ENCODE data around the gene CLIC6.
A peak's percentile ranks its signal among the peaks of the same experiment; 100 is the strongest.
"Not testable (repeated sequence)": the region's sequence is repeated elsewhere in the genome, so short reads cannot be mapped to it uniquely, and the experiment has no call there.

CLIC6 gene

DNA sequence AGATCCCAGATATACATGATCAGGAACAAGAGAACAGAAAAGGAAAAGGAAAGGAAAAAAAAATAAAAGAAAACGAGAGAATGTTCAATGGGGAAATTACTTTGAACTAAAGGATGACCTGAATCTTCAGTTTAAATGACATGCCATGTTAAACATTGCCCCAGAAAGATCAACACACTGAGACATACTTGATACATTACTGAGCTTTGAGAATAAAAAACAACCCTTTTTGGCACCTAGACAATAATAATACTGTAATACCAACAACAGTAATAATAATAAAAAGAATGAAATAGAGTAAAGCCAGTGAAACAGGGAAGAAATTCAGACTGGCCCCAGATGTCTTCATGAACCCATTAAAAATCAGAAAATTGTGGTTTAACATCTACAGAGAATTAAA lies 44.8 kb downstream of the CLIC6 start:
- in situ Hi-C loops (cut with MboI; ENCODE audit: low sequenced_read_pairs, unreplicated experiment): no loop called here
- no peak for DNase-seq (ENCODE audit: low spot score)
- TF ChIP-seq, protein P1, sequence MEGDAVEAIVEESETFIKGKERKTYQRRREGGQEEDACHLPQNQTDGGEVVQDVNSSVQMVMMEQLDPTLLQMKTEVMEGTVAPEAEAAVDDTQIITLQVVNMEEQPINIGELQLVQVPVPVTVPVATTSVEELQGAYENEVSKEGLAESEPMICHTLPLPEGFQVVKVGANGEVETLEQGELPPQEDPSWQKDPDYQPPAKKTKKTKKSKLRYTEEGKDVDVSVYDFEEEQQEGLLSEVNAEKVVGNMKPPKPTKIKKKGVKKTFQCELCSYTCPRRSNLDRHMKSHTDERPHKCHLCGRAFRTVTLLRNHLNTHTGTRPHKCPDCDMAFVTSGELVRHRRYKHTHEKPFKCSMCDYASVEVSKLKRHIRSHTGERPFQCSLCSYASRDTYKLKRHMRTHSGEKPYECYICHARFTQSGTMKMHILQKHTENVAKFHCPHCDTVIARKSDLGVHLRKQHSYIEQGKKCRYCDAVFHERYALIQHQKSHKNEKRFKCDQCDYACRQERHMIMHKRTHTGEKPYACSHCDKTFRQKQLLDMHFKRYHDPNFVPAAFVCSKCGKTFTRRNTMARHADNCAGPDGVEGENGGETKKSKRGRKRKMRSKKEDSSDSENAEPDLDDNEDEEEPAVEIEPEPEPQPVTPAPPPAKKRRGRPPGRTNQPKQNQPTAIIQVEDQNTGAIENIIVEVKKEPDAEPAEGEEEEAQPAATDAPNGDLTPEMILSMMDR (IDR thresholded peaks at IDR 0.05; ENCODE audit: borderline replicate concordance, control extremely low read depth, extremely low read depth, insufficient read depth, missing control alignments): no peak

- DNase-seq (ENCODE audit: low spot score): peak; percentile 38
- TF ChIP-seq, protein P1 (IDR thresholded peaks at IDR 0.05; ENCODE audit: borderline replicate concordance, control extremely low read depth, extremely low read depth, insufficient read depth, missing control alignments): no peak
- in situ Hi-C loops (cut with MboI; ENCODE audit: low sequenced_read_pairs, unreplicated experiment): no loop called here
Observed at GRCh38 chr21:34715518-34715917, 46.7 kb downstream of the CLIC6 start.

- in situ Hi-C loops (cut with MboI; ENCODE audit: low sequenced_read_pairs, unreplicated experiment): no loop called here
- TF ChIP-seq, protein P1 (IDR thresholded peaks at IDR 0.05; ENCODE audit: borderline replicate concordance, control extremely low read depth, extremely low read depth, insufficient read depth, missing control alignments): no peak
- DNase-seq (ENCODE audit: low spot score): no peak
Observed at GRCh38 chr21:34715985-34716596, 47.3 kb downstream of the CLIC6 start.

DNA sequence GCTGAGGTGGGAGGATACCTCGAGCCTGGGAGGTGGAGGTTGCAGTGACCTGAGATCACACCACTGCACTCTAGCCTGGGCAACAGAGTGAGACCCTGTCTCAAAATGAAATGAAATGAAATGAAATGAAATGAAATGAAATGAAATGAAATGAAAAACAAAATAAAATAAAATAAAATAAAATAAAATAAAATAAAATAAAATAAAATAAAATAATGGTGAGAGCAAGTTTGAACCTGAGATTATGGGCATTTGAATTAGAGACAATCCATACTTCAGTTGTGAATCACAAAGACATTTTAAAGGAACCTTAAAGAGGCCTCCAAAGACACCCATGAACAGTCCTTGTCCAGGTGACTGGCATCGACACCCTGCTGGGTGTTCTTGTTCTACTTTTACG lies 49.7 kb downstream of the CLIC6 start:
- DNase-seq (ENCODE audit: low spot score); in situ Hi-C loops (cut with MboI; ENCODE audit: low sequenced_read_pairs, unreplicated experiment): not testable (repeated sequence)

GRCh38 chr21:34722684-34723300 lies 54.0 kb downstream of the CLIC6 start:
- in situ Hi-C loops (cut with MboI; ENCODE audit: low sequenced_read_pairs, unreplicated experiment): no loop called here
- peak; percentile 58 for DNase-seq (ENCODE audit: low spot score)

DNA sequence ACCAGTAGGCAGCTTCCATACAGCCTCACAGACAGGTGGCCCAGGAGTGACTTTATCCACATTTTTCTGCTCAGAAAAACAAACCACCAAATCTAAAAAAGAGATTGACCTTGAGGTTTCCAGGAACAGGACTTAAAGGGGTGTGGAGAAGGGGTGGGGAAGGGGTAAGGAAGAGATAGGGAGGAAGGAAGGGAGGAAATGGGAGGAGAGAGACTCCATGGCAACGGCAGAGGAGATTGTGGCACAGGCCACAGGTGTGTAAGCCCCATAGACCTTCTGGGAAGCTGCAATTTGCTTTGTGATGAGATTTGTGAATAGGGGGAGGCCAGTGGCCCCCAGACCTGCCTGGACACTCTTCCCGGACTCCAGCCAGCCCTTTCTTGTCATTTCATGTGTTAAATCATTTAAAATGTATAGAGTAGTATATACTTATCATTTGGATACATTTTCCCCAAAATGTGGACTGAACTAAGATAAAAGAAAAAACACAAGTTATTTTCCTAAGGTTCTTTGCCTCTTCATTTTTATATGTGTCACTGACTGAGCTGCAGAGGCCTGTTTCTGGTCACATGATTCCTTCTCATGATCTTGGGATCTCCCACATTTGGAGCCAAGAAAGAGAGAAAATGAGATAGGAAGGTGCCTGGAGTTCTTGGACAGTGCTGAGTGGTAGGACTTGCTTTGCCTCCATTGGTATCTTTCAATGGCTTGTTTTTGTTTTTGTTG lies 55.5 kb downstream of the CLIC6 start:
- TF ChIP-seq, protein P1 (IDR thresholded peaks at IDR 0.05; ENCODE audit: borderline replicate concordance, control extremely low read depth, extremely low read depth, insufficient read depth, missing control alignments): no peak
- no peak for DNase-seq (ENCODE audit: low spot score)
- in situ Hi-C loops (cut with MboI; ENCODE audit: low sequenced_read_pairs, unreplicated experiment): no loop called here

More at GRCh38 chr21:34722684-34723300, 54.0 kb downstream of the CLIC6 start:
- TF ChIP-seq, protein P1 (IDR thresholded peaks at IDR 0.05; ENCODE audit: borderline replicate concordance, control extremely low read depth, extremely low read depth, insufficient read depth, missing control alignments): peak; percentile 43

DNA sequence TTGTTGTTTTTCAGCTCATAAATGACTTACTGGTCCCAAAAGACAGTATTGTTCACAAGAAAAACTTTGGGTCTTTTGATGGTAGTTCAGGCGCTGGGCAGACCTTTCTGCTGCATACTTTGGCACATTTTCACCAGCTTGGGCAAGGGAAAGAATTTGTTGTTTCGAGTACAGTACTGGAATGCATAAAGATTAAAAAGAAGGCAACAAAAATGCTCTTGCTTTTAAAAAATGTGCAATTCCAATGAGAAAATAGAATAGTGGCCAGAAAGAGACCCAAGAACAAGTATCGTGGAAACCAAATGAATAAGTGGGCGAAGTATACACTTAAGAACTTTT lies 56.0 kb downstream of the CLIC6 start:
- TF ChIP-seq, protein P1 (IDR thresholded peaks at IDR 0.05; ENCODE audit: borderline replicate concordance, control extremely low read depth, extremely low read depth, insufficient read depth, missing control alignments): no peak
- no peak for DNase-seq (ENCODE audit: low spot score)
- in situ Hi-C loops (cut with MboI; ENCODE audit: low sequenced_read_pairs, unreplicated experiment): loop anchor here (25.0 kb wide), 1 partner anchor 1112 kb away; no protein-coding TSS in a partner anchor

Data from GM13976 (cell line).